T-cell (primary cell): ENCODE data around the gene GJB1. TPM values are rescaled to one million over a fixed set of nuclear protein-coding genes. Genes with fewer than 3 reads are reported as not detected.

ENCODE experiments used
- ATAC-seq, 4 experiments: fragments of 200-7000 bp in 3 of 4; fragments of 150-1000 bp in 1 of 4; cut with Tn5 transposase; replicated peaks in 1 of 4; 1 replicate in 3 of 4; 2 replicates in 1 of 4; pipeline ENCODE4 v1.10.0; 2021; ENCODE audit warnings: moderate library complexity in 3 of 4, mild to moderate bottlenecking in 2 of 4, moderate number of reproducible peaks in 1 of 4
- CTCF ChIA-PET, 2 donors: fragments of 300-600 bp; sonication (Branson Sonifier 250); formaldehyde crosslinking; loops; one replicate each; lab custom pipeline; 2022; ENCODE audit warnings: antibody characterized with exemption in 2 of 2; lab: Charles Lee
- POLR2A ChIA-PET, 2 donors: fragments of 300-600 bp; sonication (Branson Sonifier 250); formaldehyde crosslinking; loops; one replicate each; lab custom pipeline; 2022; ENCODE audit warnings: antibody characterized with exemption in 2 of 2; lab: Charles Lee
- DNase-seq, 35 experiments: peaks; one replicate each; pipeline versions ENCODE4 v3.0.0 to v3.0.0-alpha.2; 2013 to 2023
- H3K27ac ChIP-seq: one replicate; pipeline ENCODE4 v1.5.1; 2013; ENCODE audit warnings: low read length
- H3K27me3 ChIP-seq, 2 experiments: replicated peaks in 1 of 2; 1 replicate in 1 of 2; 2 replicates in 1 of 2; pipeline versions ENCODE4 v1.6.1 to v1.7.0; 2013; ENCODE audit warnings: low read length in 1 of 2, mixed read lengths in 1 of 2; ENCODE audit not compliant: control insufficient read depth in 2 of 2, insufficient read depth in 2 of 2; ENCODE audit errors: extremely low read depth in 1 of 2
- H3K36me3 ChIP-seq, 2 donors: 1 replicate in 1 of 2; 2 replicates in 1 of 2; pipeline versions ENCODE4 v1.6.1 to v1.7.0; 2013; ENCODE audit warnings: low read length in 1 of 2; ENCODE audit not compliant: control insufficient read depth in 2 of 2, insufficient read depth in 1 of 2; ENCODE audit errors: extremely low read depth in 1 of 2
- H3K4me1 ChIP-seq, 2 experiments: 1 replicate in 1 of 2; 2 replicates in 1 of 2; pipeline versions ENCODE4 v1.6.1 to v1.7.0; 2013; ENCODE audit warnings: low read length in 2 of 2, mixed read lengths in 1 of 2; ENCODE audit not compliant: insufficient read depth in 2 of 2, control insufficient read depth in 1 of 2; ENCODE audit errors: extremely low read depth in 1 of 2
- H3K4me3 ChIP-seq, 2 donors: 1 replicate in 1 of 2; 2 replicates in 1 of 2; pipeline versions ENCODE4 v1.5.1 to v1.7.0; 2013; ENCODE audit warnings: mild to moderate bottlenecking in 2 of 2, low read length in 1 of 2, moderate library complexity in 1 of 2; ENCODE audit not compliant: control insufficient read depth in 1 of 2; ENCODE audit errors: extremely low read depth in 1 of 2
- H3K9me3 ChIP-seq: 2 replicates; pipeline ENCODE4 v1.7.0; 2013
- H3K27ac Mint-ChIP-seq, 2 donors: one replicate each; pipeline ENCODE4 v1.8.0; 2020 to 2021; ENCODE audit warnings: mild to moderate bottlenecking in 2 of 2, mixed read lengths in 2 of 2
- H3K27me3 Mint-ChIP-seq, 2 donors: one replicate each; pipeline ENCODE4 v1.8.0; 2021 to 2022; ENCODE audit warnings: mixed read lengths in 2 of 2
- H3K36me3 Mint-ChIP-seq: one replicate; pipeline ENCODE4 v1.8.0; 2021; ENCODE audit warnings: mixed read lengths
- H3K4me1 Mint-ChIP-seq, 3 donors: one replicate each; pipeline ENCODE4 v1.8.0; 2020 to 2022; ENCODE audit warnings: mixed read lengths in 3 of 3, mild to moderate bottlenecking in 1 of 3
- H3K4me3 Mint-ChIP-seq, 3 donors: one replicate each; pipeline ENCODE4 v1.8.0; 2020 to 2022; ENCODE audit warnings: mild to moderate bottlenecking in 3 of 3, mixed read lengths in 3 of 3, moderate library complexity in 3 of 3
- H3K9me3 Mint-ChIP-seq, 3 donors: one replicate each; pipeline ENCODE4 v1.8.0; 2020 to 2022; ENCODE audit warnings: mixed read lengths in 3 of 3
- WGBS: methylation state at CpG from one replicate; pipeline ENCODE4 v1.1.5; 2013; ENCODE audit warnings: missing lambda C conversion rate; ENCODE audit not compliant: insufficient coverage; 5-methylcytosine and 5-hydroxymethylcytosine counted together
- total RNA-seq, 35 experiments: library from RNA in 6 of 35; stranded (reverse) in 6 of 35; fragments of 120-200 nt in 1 of 35; gene quantifications; one replicate each; pipeline versions ENCODE4 v1.2.1 to v1.2.4 and lab custom pipeline; 2013 to 2026

The GJB1 gene
- total RNA-seq, 5 donors from 2014 or later (not counting 1 experiment from before 2014, with no cell fraction given) = 0.23 TPM; not detected in 3

GRCh38 chrX:71199252-71200008 is 23.6 kb upstream of the GJB1 start:
- H3K27me3 Mint-ChIP-seq = peaks cover 0 to 5% of the 10 kb centered on the region in 2 donors
- ChIA-PET CTCF (no interaction called here), POLR2A (interaction anchor here (0.6 to 0.7 kb wide), 3 partner anchors 10 to 167 kb away, joined by 3 to 5 read pairs (median 3); partner anchors contain the start of gene TAF1 (in 1 of the 2))
- H3K27me3 ChIP-seq = no peaks in the 10 kb centered on the region
- no peak overlapping the region for H3K27ac ChIP-seq
- ATAC-seq (no peak), DNase-seq (no peak)
- H3K36me3 Mint-ChIP-seq = no peaks in the 10 kb centered on the region
- no peaks in the 10 kb centered on the region for H3K9me3 Mint-ChIP-seq
- H3K27ac Mint-ChIP-seq = peak overlapping the region; percentile 6 to 13
- H3K4me1 Mint-ChIP-seq = peaks cover 14 to 32% (median 21%) of the 10 kb centered on the region in 3 donors
- H3K4me3 Mint-ChIP-seq = no peak overlapping the region
- no peaks in the 10 kb centered on the region for H3K9me3 ChIP-seq
- WGBS = 95% methylated on average over 3 of the region's 7 CpGs
- H3K4me1 ChIP-seq = peaks cover 9 to 18% of the 10 kb centered on the region in 2 experiments
- no peak overlapping the region for H3K4me3 ChIP-seq
- no peaks in the 10 kb centered on the region for H3K36me3 ChIP-seq

- ChIA-PET POLR2A (no interaction called here), CTCF (no interaction called here)
- DNase-seq (no peak), ATAC-seq (no peak)
- Mint-ChIP-seq H3K4me1 (no peaks in the 10 kb centered on the region), H3K36me3 (no peaks in the 10 kb centered on the region), H3K4me3 (no peak overlapping the region), H3K27me3 (peaks cover 0 to 20% of the 10 kb centered on the region in 2 donors), H3K27ac (no peak overlapping the region), H3K9me3 (no peaks in the 10 kb centered on the region)
- Histone ChIP-seq H3K4me1 (no peaks in the 10 kb centered on the region), H3K27me3 (no peaks in the 10 kb centered on the region), H3K27ac (no peak overlapping the region), H3K9me3 (no peaks in the 10 kb centered on the region), H3K4me3 (no peak overlapping the region), H3K36me3 (no peaks in the 10 kb centered on the region)
- WGBS = no CpG with 5 or more reads among the region's 3 CpGs
These were observed 12.2 kb upstream of the GJB1 start for GRCh38 chrX:71210816-71211215.

GRCh38 chrX:71212536-71212935 is 10.5 kb upstream of the GJB1 start:
- H3K27ac ChIP-seq = no peak overlapping the region
- Mint-ChIP-seq H3K4me3 (no peak overlapping the region), H3K27ac (no peak overlapping the region), H3K27me3 (peaks cover 0 to 24% of the 10 kb centered on the region in 2 donors), H3K4me1 (peaks cover 3 to 6% (median 4%) of the 10 kb centered on the region in 3 donors), H3K36me3 (no peaks in the 10 kb centered on the region), H3K9me3 (no peaks in the 10 kb centered on the region)
- CTCF ChIA-PET = interaction anchor here (0.5 to 0.9 kb wide), 2 partner anchors 45 to 83 kb away, joined by 3 to 8 read pairs; no protein-coding TSS in a partner anchor
- ATAC-seq (no peak), DNase-seq (no peak)
- no peak overlapping the region for H3K4me3 ChIP-seq
- H3K27me3 ChIP-seq = no peaks in the 10 kb centered on the region
- POLR2A ChIA-PET = no interaction called here
- H3K4me1 ChIP-seq = no peaks in the 10 kb centered on the region
- WGBS = 86% methylated on average over 2 of the region's 5 CpGs
- no peaks in the 10 kb centered on the region for H3K36me3 ChIP-seq
- no peaks in the 10 kb centered on the region for H3K9me3 ChIP-seq

- Histone ChIP-seq H3K4me1 (no peaks in the 10 kb centered on the region), H3K27ac (no peak overlapping the region), H3K9me3 (no peaks in the 10 kb centered on the region), H3K27me3 (no peaks in the 10 kb centered on the region), H3K36me3 (no peaks in the 10 kb centered on the region), H3K4me3 (no peak overlapping the region)
- H3K27me3 Mint-ChIP-seq = peaks cover 0 to 21% of the 10 kb centered on the region in 2 donors
- CTCF ChIA-PET = no interaction called here
- H3K27ac Mint-ChIP-seq = no peak overlapping the region
- H3K4me1 Mint-ChIP-seq = peaks cover 3 to 6% (median 4%) of the 10 kb centered on the region in 3 donors
- DNase-seq (no peak), ATAC-seq (no peak)
- no peak overlapping the region for H3K4me3 Mint-ChIP-seq
- no peaks in the 10 kb centered on the region for H3K9me3 Mint-ChIP-seq
- WGBS = no CpG with 5 or more reads among the region's 1 CpG
- H3K36me3 Mint-ChIP-seq = no peaks in the 10 kb centered on the region
- POLR2A ChIA-PET = no interaction called here
These were observed 8.9 kb upstream of the GJB1 start for GRCh38 chrX:71214152-71214551.

- POLR2A ChIA-PET = no interaction called here
These were observed 8.3 kb upstream of the GJB1 start for GRCh38 chrX:71214604-71215337.

GRCh38 chrX:71215338-71215912 is 7.6 kb upstream of the GJB1 start:
- Mint-ChIP-seq H3K27me3 (peaks cover 0 to 18% of the 10 kb centered on the region in 2 donors), H3K4me3 (no peak overlapping the region), H3K4me1 (peaks cover 3 to 6% (median 4%) of the 10 kb centered on the region in 3 donors), H3K9me3 (no peaks in the 10 kb centered on the region), H3K27ac (no peak overlapping the region), H3K36me3 (no peaks in the 10 kb centered on the region)
- Histone ChIP-seq H3K9me3 (no peaks in the 10 kb centered on the region), H3K4me1 (no peaks in the 10 kb centered on the region), H3K4me3 (no peak overlapping the region), H3K36me3 (no peaks in the 10 kb centered on the region), H3K27ac (no peak overlapping the region), H3K27me3 (no peaks in the 10 kb centered on the region)
- CTCF ChIA-PET = no interaction called here
- POLR2A ChIA-PET = no interaction called here
- ATAC-seq (no peak), DNase-seq (no peak)
- WGBS = 88% methylated on average over 3 of the region's 10 CpGs

More at GRCh38 chrX:71214604-71215337, 8.3 kb upstream of the GJB1 start:
- Mint-ChIP-seq H3K27me3 (peaks cover 0 to 18% of the 10 kb centered on the region in 2 donors), H3K9me3 (no peaks in the 10 kb centered on the region), H3K36me3 (no peaks in the 10 kb centered on the region), H3K4me3 (no peak overlapping the region), H3K27ac (no peak overlapping the region), H3K4me1 (peaks cover 3 to 6% (median 4%) of the 10 kb centered on the region in 3 donors)
- CTCF ChIA-PET = no interaction called here
- Histone ChIP-seq H3K27ac (no peak overlapping the region), H3K4me3 (no peak overlapping the region), H3K4me1 (no peaks in the 10 kb centered on the region), H3K27me3 (no peaks in the 10 kb centered on the region), H3K9me3 (no peaks in the 10 kb centered on the region), H3K36me3 (no peaks in the 10 kb centered on the region)
- 76% methylated on average over 2 of the region's 5 CpGs for WGBS
- ATAC-seq = no peak
- no peak for DNase-seq
